ENCODE results near the gene KCNQ4. TPM values are rescaled to one million over a fixed set of nuclear protein-coding genes. Genes with fewer than 3 reads are reported as not detected.

KCNQ4 gene
- total RNA-seq, 1 donor from 2014 or later, result 1.8 TPM

DNA sequence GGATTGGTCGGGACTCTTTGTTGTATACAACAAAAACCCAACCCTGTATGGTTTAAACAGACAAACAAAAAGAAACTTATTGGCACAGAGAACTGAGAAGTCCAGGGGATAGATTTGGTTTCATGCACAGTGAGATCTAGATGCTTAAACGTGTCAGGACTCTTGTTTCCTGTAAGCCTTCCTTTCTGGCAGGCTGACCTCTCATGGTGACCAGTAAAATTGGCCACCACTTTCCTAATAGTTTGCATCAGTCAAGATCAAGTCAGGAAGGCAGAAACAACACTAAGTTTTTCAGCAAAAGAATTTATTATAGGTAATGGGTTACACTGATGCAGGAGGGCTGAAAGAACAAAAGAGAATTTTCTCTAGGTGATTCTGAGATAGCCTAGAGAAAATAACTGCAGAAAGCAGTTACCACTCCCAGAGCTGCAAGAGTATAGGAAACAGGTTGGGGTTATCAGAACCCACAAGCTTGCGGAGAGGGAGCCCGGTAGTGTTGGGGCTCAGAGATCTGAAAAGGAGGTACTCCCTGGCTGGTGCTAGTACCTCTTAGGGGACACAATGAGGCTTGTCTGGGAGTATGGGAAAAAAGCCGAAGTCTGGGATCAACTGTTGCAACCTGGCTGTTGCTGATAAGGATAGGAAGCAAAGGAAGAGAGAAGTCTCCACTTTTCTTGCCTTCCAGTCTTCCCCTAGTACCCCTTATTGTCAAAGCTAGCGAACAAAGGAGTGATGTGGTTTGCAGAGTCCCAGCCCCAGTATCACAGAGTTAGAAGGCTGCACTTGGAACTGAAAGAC is 57.1 kb downstream of the KCNQ4 start:
- DNase-seq, result no peak

DNA sequence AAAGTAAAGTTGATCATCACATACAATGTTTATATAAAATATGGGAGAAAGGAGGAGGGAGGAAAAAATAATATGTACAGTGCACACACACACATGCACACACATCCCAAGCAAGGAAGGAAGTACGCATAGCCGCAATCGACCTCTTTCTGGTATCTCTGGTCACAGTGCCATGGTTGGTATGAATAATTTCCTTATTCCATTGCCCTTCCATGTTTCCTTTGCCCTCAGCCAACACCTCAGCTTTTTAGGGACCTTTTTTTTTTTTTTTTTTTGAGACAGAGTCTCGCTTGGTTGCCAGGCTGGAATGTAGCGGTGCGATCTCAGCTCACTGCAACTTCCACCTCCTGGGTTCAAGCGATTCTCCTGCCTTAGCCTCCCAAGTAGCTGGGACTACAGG is 58.0 kb downstream of the KCNQ4 start:
- no peak for DNase-seq

DNA sequence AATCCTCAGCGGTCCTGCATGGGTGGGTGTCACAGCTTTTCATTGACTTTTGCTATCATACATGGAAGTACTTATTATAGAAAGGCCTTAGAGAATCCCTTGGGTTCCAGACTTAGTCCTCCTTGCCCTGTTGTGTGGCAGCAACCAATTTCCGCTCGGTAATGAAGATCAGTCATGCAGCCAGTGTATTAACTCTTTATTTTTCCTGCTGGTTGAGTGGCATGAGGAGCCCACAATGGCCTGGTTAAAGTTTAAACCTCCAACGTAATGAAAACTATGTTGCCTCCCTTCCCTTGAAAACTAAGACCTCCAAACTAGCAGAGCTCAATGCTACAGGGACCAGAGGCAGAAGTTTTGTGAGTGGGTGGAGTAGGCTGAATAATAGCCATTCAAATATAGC is 58.6 kb downstream of the KCNQ4 start:
- no peak for DNase-seq

DNA sequence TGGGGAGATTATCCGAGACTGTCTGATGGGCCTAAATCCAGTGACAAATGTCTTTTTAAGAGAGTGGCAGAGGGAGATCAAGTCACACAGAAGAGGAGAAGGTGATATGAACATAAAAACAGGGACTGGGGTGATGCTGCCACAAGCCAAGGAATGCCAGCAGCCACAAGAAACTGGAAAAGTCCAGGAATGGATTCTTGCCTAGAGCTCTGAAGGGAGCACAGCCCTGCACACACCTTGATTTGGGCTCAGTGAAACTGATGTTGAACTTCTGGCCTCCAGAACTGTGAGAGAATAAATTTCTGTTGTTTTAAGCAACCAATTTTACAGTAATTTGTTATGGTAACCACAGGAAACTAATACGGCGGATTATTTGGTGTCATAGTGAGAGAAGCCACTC is 59.1 kb downstream of the KCNQ4 start:
- DNase-seq, result no peak

DNA sequence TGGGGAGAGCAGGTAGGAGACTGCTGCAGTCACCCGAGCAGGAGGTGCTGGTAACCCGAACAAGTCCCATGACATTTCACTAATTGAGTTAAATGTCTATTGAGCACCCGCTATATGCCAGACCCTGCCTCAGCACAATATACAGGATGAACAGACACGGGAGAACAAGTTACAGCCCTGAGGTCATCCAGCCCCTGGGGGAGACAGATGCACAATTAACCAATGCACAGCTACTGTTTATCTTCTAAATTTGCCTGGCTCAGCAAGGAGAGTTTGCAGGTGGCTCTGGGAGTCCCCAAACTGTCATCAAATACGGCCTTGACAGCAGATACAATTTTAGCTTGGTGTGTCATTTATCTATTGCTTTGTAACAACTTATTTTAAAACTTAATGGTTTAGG is 60.5 kb downstream of the KCNQ4 start:
- DNase-seq, result no peak

DNA sequence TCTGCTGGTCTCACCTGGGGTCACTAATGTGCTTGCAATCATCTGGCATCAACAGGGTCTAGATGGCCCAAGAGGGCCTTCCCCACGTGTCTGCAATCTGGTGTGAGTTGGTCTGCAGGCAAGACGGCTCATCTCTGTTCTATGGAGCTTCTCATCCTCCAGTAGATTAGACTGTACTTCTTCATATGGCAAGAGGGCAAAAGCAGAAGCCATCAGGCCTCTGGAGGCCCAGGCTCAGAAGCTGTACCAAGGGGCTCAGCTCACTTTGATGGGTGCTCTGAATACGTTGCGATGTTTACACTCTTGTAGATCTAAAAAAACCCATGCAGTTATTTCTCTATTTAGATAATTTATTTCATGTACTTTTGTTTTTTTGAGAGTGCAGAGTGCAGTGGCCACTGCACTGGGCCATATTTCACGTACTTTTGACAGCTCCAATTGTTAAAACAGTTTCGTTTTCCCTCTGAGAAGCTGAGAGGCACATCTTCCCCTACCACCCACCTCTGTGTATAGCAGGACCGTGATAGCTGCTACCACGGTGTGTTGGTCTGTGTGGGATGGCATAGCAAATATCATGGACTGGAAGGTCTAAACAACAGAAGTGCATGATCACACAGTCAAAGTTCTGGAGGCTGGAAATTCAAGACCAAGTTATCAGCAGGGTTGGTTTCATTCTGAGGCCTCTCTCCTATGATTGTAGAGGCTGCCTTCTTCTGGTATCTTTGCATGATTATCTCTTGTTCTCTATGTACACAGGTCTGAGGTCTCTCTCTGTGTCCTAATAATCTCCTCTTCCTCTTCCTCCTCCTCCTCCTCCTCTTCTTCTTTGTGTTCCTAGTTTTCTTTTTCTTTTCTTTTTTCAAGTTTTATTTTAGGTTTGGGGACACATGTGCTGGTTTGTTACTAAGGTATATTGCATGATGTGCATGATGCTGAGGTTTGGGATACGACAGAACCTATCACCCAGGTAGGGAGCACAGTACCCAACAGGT is 61.6 kb downstream of the KCNQ4 start:
- no peak for DNase-seq

DNA sequence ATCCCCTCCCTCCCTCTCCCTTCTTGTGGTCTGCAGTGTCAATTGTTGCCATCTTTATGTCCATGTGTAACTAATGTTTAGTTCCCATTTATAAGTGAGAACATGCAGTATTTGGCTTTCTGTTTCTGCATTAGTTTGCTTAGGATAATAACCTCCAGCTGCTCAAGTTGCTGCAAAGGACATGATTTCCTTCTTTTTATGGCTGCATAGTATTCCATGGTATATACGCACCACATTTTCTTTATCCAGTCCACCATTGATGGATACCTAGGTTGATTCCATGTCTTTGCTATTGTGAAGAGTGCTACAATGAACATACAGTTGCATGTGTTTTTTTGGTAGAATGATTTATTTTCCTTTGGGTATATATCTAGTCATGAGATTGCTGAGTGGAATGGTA is 62.3 kb downstream of the KCNQ4 start:
- no peak for DNase-seq

DNA sequence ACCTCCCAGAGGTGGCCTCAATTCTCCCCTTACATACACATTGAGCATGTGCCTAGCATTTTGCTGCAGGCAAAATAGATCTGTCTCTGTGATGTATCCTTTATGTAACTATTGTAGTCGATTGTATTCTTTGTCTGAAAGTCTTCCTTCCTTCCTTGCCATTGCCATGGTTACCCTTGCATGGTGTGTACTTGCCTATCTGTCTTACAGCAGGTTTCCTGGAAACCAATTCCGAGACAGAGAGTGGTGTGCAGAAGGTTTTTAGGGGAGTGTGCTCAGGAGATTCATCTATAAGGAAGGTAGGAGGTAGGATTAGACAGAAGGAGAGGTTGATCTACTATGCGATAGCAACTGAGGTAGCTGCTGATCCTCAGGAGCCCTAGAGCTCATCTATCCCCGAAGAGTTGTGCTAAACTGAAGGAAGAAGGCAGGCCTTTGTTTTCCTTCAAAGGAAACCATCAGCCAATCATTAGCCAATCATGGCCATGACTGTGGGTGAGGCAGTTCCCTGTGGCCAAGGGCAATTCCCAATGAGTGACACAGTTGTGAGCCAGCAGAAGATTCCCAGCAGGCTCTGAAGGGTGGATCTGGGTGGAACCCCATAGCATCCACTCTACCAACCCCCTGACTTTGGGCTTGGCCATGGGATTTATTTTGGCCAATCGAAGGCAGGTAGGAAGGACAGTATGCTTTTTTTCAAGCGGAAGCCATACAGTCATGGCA is 63.6 kb downstream of the KCNQ4 start:
- no peak for DNase-seq

DNA sequence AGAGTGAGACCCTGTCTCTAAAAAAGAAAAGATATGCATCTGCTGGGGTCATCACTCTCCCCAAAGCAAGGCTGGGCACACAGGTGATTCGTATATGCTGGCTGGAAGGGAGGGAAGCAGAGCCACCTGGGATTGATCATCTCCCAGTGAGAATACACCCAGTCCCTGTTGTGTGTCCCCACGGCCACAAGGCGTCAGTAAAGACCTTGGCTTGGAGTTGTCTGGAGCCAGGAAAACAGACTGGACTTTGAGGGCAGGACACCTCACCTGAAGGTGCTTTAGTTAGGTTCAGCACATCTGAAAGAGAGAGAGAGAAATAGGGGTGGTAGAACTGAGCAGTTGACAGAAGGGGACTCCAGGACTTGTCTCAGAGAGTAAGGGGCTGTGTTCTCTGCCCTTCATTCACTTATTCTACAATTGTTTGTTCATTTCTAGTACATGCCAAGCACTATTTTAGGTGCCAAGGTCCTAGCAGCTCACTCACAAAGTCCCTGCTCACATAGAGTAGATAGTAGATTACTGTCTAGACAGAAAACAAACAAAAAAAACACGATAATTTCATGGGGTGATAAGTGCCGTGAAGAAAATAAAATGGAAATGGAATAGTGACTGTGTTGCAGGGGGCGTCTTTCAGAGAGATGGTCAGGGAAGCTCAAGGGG is 65.1 kb downstream of the KCNQ4 start:
- DNase-seq, result no peak

DNA sequence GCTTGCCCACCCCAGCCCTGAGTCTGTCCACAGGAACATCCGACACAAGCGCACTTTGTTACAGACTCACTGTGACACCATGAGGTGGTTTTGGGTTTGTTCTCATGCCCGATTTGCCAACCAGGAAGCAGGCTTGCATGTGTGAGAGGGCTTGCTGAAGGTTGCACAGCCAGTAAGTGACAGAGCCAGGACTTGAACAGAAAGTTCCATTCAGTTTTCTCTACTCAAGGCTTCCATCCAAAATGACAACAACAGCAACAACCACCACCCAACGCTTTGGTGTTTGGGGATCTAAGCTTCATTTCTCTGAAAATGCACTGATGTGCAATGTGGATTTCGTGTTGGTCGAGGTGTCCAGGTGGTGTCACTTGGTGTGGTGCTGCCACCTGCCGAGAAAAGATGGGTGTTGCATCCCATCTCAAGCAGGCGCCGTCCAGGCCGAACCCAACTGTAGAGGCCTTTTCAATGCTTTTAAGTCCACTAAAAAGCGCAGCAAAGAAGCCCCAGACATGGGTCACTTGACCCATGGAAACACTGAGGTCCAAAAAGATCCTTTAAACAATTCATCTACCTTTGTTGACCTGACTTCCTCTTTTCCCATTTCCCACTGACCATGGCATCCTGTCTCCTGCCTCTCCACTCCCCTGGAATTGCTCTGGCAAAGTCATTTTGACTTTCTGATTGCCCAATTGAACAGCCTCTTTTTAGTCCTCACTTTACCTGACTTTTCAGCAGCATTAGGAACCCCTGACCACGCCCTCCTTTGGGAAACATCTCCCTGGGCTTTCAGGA is 66.4 kb downstream of the KCNQ4 start:
- peak; percentile 38 for DNase-seq

DNA sequence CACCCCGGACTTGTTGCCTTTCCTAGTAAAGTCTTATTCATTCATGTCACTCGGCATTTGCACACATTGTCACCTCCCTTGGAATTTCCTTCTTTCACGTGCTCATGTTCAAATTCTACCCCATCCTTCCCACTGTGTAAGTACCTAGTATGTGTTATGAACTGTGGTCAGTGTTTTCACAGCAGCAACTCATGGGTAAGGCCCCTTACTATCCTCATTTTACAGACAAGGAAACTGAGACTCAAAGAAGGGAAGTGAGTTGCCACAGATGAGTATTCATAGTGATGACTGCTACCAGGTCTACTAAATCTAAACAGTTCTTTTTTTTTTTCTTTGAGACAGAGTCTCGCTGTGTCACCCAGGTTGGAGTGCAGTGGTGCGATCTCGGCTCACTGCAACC is 68.1 kb downstream of the KCNQ4 start:
- DNase-seq, result no peak

DNA sequence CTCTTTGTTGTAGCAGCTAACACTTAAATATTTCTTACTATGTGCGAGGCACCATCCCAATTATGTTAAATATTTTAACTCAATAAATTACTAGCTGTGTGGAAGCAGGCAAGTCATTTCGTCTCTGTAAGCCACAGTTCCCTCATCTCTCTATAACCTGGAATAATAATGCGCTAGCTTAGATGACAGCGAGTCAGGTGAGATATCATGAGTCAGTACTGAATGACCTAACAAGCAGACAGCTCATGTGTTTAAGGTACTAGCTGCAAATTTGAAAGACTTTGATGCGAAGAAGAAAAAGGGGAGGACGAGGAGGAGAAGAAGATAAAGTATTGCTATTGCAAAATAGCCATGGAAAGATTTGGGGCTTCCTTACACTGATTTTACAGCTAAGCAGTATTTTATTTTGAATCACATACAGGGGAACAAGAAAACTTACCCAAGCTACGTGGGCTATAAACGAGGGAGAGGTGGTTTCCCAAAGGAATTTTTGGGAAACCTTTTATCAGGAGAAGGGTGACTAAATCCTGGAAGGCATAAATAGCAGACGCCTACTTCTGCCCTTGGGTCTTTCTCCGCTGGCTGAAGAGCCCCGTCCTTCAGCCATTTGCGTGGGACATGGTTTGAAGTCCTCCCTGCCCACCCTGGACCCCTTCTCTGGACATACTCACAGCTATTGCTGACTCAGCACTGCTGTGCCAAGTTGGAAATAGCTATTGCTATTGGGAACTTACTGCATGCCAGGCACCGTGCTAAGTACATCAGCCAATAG is 69.7 kb downstream of the KCNQ4 start:
- DNase-seq, result no peak

DNA sequence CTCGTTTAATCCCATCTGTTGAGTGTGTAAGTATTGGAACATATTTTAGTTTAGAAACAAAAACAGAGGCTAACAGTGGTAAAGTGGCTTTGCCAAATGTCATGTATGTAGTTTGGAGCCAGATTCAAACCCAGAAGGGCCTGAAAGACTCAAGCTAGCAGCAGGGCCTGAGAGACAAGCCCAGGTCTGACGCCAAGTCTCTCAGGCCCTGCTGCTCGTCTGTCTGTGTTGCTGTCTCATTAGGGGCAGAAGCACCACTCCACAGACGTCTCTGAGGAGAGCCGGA is 70.2 kb downstream of the KCNQ4 start:
- no peak for DNase-seq

DNA sequence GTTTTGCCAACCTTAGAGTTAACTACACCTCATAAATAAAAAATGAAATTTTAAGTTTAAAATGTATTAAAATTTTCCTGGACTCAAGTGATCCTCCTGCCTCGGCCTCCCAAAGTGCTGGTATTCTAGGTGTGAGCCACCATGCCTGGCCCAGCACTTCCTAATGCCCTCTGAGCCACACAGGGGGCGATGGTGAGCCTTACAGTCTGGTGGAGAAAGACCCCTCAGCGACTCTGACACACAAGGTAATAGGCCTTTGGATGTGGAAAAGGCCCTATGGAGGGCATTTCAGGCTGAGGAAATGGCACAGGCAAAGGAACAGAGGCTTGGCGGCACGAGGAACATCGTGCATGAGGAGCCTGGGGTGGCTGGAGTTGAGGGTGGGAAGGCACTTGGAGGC is 71.9 kb downstream of the KCNQ4 start:
- DNase-seq, result no peak

DNA sequence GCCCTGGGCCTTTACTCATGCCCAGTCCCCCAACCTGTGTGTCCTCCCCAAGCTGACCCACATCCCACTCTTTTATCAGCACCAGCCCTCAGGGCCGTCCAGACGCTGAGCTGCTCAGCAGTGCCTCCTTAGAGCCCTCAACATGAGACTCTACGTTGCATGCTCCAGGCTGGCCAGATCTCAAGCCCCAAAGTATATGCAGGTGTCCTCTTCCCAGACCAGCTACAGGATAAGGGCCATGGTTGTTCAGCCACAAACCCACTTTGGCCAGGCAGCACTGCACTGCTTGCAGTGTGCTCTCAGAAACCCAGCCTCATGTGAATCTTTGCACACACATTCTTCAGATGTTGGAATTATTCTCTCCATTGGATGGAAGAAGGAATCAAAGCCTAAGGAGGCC is 72.5 kb downstream of the KCNQ4 start:
- no peak for DNase-seq

DNA sequence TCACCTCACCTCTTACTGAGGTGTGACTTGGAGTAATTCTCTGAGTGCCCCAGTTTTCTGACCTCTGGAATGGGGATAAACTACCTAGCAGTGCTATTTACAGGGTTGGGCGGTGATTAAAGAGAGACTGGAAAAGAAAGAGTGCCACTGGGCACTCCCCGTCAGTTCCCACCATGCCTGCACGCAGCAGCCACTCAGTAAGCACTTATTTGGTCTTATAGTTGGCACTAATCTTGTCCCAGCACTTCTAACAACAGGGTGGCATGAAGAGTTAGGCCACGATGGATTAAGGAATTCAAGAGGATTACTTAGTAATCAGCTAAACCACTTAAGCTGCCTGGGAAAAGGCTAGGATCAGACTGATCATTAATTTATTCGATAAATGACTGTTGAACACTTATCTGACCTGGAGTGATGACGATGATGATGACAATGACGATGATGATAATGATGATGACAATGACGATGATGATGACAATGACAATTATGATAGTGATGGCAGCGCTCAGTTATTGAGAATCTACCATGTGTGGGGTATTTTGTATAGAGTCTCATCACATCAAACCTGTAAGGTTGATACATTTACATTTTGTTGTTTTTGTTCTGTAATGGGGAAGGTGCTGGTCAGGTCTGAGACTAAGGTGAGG is 73.2 kb downstream of the KCNQ4 start:
- no peak for DNase-seq

DNA sequence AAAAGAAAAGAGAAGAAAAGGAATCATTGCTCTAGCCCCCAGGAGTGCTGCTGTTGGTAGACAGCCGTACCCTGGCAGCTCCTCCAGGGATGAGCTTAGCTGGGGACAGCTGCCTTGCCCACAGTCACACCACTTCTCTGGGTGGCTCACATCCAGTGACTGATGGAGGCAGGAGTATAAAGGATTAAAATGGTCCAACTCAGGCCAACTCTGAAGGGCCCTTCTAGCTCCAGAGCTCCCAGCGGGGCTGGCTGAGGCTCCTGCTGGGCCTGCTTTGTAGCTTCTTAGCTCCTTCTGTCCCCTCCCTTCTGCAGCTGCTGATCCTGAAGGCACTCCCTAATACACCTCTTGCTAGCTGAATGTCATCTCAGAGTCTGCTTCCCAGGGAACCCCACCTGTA is 74.2 kb downstream of the KCNQ4 start:
- DNase-seq, result no peak

DNA sequence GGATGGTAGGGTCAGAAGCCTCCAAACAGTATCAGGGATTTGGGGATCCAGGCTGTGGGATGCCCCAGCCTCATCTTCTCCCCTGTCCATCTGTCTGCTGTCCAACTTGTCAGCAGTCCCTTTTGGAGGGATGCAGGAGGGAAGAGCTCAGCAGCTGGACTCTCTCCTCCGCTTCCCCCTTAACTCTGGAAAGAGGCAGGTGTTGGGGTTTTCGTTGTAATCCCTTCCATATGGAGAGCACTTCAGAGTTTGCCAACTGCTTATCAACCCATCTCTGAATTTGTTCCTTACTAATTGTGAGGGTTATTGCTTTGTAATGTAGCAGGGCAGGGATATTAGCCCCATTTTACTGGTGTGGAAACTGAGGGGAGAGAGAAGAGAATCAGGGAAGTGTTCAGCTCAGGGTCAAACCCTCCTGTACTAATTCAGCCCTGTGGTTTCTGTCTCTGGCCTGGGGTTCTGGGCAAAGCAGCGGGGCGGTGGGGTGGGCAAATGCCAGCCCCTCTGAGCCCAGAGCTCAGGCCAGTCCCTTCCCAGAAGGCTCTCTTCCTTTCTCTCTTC is 75.3 kb downstream of the KCNQ4 start:
- no peak for DNase-seq

DNA sequence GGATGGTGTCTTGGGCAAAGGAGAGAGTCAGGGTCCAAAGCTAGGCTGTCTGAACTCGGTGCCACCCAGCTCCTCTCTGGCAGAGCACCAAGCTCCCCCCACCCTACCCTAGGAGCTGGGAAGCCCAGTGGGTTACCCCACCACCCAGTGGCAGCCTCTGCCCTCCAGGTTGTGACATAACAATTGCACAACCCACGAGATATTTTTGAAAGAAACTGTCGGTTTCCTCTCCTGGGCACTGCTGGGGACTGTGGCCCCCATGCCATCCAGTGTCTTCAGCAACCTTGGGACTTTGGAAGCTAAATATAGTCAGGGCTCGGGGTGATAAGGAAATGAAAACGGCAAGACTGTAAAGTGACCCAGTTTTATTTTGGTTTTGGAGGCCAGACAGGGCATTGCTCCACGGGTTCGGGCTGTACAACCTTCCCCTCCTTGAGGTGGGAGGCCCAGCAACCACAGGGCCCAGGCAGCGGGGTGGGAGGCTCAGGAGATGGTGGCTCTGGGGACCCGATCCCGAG is 77.2 kb downstream of the KCNQ4 start:
- DNase-seq, result no peak

Measured in skin of body (tissue), 2 donors.